ENCODE measurements around the gene B4GALT1. TPM values are rescaled to one million over a fixed set of nuclear protein-coding genes. Genes with fewer than 3 reads are reported as not detected.

The B4GALT1 gene
- total RNA-seq, 1 donor from 2014 or later = 72.0 TPM

- no peak overlapping the region for H3K27ac ChIP-seq
- no peak overlapping the region for H3K4me3 ChIP-seq
- H3K27me3 ChIP-seq (ENCODE audit: low read depth) = no peaks in the 10 kb centered on the region
- intact Hi-C loops (cut with DNase I) = no loop called here
- ATAC-seq (no peak), DNase-seq (no peak)
- H3K36me3 ChIP-seq = no peaks in the 10 kb centered on the region
- H3K9me3 ChIP-seq = no peaks in the 10 kb centered on the region
- TF ChIP-seq CTCF (IDR thresholded peaks at IDR 0.05) = no peak
- peaks cover 28% of the 10 kb centered on the region for H3K4me1 ChIP-seq
Measured at GRCh38 chr9:33182519-33182918, 15.4 kb upstream of the B4GALT1 start.

GRCh38 chr9:33180526-33181184 lies 13.5 kb upstream of the B4GALT1 start:
- no peak for TF ChIP-seq CTCF (IDR thresholded peaks at IDR 0.05)
- intact Hi-C loops (cut with DNase I) = no loop called here
- no peak for ATAC-seq

GRCh38 chr9:33178972-33179697 lies 12.0 kb upstream of the B4GALT1 start:
- no peak overlapping the region for H3K4me3 ChIP-seq
- intact Hi-C loops (cut with DNase I) = no loop called here
- TF ChIP-seq CTCF (IDR thresholded peaks at IDR 0.05) = no peak
- ATAC-seq = no peak
- no peak for DNase-seq
- H3K27ac ChIP-seq = no peak overlapping the region
- H3K36me3 ChIP-seq = no peaks in the 10 kb centered on the region
- no peaks in the 10 kb centered on the region for H3K4me1 ChIP-seq
- no peaks in the 10 kb centered on the region for H3K27me3 ChIP-seq (ENCODE audit: low read depth)
- H3K9me3 ChIP-seq = no peaks in the 10 kb centered on the region

More at GRCh38 chr9:33180526-33181184, 13.5 kb upstream of the B4GALT1 start:
- Histone ChIP-seq H3K4me3 (no peak overlapping the region), H3K9me3 (no peaks in the 10 kb centered on the region), H3K4me1 (peaks cover 10% of the 10 kb centered on the region), H3K27ac (no peak overlapping the region), H3K36me3 (no peaks in the 10 kb centered on the region), H3K27me3 (ENCODE audit: low read depth) (no peaks in the 10 kb centered on the region)
- no peak for DNase-seq

- Histone ChIP-seq H3K27me3 (ENCODE audit: low read depth) (no peaks in the 10 kb centered on the region), H3K36me3 (no peaks in the 10 kb centered on the region), H3K9me3 (no peaks in the 10 kb centered on the region), H3K27ac (no peak overlapping the region), H3K4me1 (peaks cover 3% of the 10 kb centered on the region), H3K4me3 (no peak overlapping the region)
- intact Hi-C loops (cut with DNase I) = no loop called here
- TF ChIP-seq CTCF (IDR thresholded peaks at IDR 0.05) = no peak
- DNase-seq (no peak), ATAC-seq (no peak)
Measured at GRCh38 chr9:33177639-33178038, 10.5 kb upstream of the B4GALT1 start.

- no peak for TF ChIP-seq CTCF (IDR thresholded peaks at IDR 0.05)
- intact Hi-C loops (cut with DNase I) = no loop called here
Measured at GRCh38 chr9:33177086-33177485, 9.9 kb upstream of the B4GALT1 start.

More at GRCh38 chr9:33177086-33177485, 9.9 kb upstream of the B4GALT1 start:
- DNase-seq (no peak), ATAC-seq (no peak)
- H3K36me3 ChIP-seq = no peaks in the 10 kb centered on the region
- H3K27me3 ChIP-seq (ENCODE audit: low read depth) = no peaks in the 10 kb centered on the region
- no peak overlapping the region for H3K27ac ChIP-seq
- H3K4me3 ChIP-seq = no peak overlapping the region
- no peaks in the 10 kb centered on the region for H3K9me3 ChIP-seq
- peaks cover 8% of the 10 kb centered on the region for H3K4me1 ChIP-seq
